GM12891 (cell line): Measurements from ENCODE around the gene SUPT4H1.

Experiments used
- DNase-seq: peaks from one replicate; pipeline ENCODE4 v3.0.0; 2011; ENCODE audit warnings: low spot score; ENCODE audit not compliant: insufficient read length
- FAIRE-seq: peaks from 2 replicates; lab custom pipeline; 2011; peaks lifted over from hg19 to GRCh38; lab: Jason Lieb, UNC
- PAX5 ChIP-seq: IDR thresholded peaks from 2 replicates; pipeline ENCODE4 v1.6.1; 2011; ENCODE audit warnings: low read length, moderate library complexity, mild to moderate bottlenecking; ENCODE audit not compliant: insufficient read depth, severe bottlenecking
- POLR2A ChIP-seq: IDR thresholded peaks from 2 replicates; pipeline ENCODE4 v1.6.1; 2011; ENCODE audit warnings: low read depth, low read length, control low read depth
- POLR2AphosphoS5 ChIP-seq: IDR thresholded peaks from 2 replicates; pipeline ENCODE4 v1.6.1; 2011; ENCODE audit warnings: low read depth, low read length, control low read depth
- POU2F2 ChIP-seq: IDR thresholded peaks from 2 replicates; pipeline ENCODE4 v1.6.1; 2011; ENCODE audit warnings: low read depth, mild to moderate bottlenecking, control low read depth, low read length, moderate library complexity
- SPI1 ChIP-seq: IDR thresholded peaks from 2 replicates; pipeline ENCODE4 v1.6.1; 2011; ENCODE audit warnings: low read depth, low read length, control low read depth
- TAF1 ChIP-seq: IDR thresholded peaks from 2 replicates; pipeline ENCODE4 v1.6.1; 2011; ENCODE audit warnings: low read depth, low read length, control low read depth

The SUPT4H1 gene

DNA sequence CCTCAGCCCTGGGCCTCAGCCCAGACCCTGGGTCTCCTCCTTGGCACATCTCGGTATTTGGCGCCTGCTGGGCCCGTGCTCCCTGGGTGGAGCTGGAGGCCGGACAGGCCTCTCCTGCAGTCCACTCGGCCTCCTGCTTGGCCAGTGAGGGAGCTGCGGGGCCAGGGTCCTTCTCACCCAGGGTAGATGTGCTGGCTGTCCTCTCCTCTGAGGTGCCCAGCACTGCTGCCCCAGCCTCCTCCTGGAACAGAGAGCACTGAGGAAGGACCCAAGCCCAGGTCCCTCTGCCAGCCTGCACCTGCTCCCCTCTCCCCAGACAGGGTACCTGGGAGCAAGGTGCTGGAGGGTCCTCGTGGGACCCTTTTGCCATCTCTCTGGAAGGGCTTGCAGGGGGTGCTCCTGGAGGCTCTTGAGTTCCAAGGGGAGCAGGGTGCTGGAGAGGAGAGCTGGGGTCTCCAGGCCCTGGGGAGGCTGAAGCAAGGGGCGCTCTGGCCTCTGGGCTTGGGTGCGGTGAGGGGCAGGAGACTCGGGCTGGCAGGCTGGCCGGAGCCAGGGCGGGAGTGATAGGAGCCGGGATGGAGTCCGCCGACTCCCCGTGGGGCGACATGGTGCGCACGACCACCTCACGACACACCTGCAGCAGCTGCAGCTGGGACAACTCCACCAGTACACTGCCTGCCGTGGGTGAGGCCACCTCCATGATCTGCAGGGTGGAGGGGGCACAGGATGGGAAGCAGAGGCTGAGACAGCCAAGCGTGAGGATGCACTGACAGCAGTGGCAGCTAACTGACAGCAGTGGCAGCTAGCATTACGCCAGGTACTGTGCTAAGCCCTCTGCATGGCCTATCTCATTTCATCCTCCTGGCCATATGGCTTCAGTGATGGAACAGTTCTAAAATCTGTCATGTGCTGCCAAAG, 41.2 kb downstream of the SUPT4H1 start:
- TF ChIP-seq POLR2A = no peak
- no peak for TF ChIP-seq POU2F2
- no peak for TF ChIP-seq POLR2AphosphoS5
- no peak for TF ChIP-seq TAF1
- no peak for TF ChIP-seq PAX5
- FAIRE-seq = no peak
- peak; percentile 14 for DNase-seq

DNA sequence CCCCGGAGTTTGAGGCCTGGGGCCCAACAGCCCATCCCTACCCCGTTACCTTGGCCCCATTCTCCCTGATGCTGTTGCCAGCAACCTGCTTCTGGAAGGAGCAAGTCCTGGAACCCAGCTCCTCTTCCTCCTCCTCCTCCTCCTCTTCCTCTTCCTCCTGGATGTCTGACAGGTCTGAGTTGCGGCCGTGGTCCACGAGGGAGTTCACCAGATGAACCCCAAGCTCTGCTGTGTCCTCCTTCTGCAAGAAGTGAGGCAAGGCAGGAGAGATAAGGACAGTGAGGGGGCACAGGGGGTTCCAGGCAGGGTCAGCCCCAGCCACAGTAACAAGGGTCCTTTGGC, 42.1 kb downstream of the SUPT4H1 start:
- TF ChIP-seq PAX5 (no peak), TAF1 (no peak), POU2F2 (no peak), POLR2AphosphoS5 (no peak), SPI1 (no peak), POLR2A (no peak)
- DNase-seq = no peak
- no peak for FAIRE-seq

DNA sequence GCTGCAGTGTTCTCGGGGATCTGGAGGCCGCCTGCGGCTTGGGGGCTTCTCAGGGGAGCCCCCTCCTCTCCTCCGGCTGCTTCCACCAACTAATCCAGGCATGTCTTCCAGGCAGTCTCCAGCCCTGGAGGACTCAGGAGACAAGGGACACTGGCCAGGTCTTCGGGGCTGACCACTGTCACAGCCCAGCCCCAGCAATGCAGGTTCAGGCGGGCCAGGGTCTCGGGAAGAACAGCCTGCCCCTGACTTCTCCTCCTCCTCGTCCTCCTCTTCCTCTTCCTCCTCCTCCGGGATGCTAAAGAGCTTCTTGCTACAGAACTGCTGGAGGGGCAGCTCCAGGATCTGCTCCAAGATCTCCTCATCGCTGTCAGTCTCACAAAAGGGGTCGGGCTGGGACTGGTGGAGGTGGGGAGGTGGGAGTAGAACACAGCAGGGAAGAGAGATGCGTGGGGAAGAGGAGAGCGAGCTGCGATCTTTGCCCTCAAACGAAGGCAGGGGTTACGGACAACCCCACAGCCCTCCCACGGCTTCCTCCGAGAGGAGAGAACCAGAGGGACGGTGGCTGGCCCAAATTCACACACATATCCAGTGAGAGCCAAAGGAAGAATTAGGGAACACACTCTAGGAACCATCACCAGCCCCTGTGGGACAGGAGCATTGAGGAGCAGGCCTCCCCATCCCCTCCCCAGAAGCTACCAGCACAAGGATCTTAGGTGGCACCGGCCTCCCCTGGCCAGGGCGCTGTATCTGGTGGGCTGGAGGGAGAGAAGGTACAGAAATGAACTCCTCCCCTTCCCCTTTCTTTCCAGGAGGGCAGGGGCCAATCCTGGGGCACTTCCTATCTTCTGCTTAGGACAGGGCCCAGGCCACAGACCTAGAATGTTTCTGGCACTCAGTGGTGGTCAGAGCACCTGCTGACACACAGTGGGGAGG, 42.8 kb downstream of the SUPT4H1 start:
- peak; percentile 5 for DNase-seq
- FAIRE-seq = no peak
- TF ChIP-seq POLR2AphosphoS5 (no peak), SPI1 (no peak)

DNA sequence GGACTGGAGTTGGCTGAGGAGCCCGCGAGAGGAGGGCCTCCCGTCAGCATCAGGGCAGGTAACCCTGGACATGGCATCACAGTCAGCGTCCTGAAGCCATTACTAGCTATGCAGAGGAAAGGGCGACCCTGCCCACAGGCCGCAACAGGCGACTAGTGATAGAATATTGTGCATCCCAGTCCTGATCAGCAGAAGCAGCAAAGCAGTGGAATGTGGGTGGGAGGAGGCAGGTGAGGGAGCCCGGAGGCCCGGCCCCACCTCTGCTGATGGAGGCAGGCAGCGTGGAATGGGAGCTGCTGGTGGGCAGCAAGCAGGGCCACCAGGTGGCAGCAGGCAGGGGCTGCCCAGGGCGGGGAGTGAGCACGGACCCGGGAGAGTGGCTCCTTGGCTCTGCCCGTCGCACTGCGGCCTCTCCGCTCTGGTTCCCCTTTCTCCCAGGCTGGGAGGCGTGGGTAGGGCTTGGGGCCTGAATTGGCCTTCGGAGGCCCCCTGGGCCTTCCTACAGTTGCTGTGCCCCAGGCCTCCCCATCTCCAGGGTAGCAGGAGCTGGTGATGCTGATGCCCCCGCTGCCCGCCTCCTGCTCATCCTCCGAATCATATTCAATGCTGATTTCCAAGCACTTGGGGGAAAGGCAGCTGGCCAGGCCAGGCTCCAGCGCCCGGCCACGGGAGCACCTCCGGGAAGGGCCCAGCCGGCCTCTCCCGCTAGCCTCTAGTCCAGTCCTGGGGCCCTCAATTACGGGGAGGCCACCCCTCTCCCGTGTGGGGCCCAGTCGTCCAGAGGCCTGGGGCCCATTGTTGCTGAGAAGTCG, 43.6 kb downstream of the SUPT4H1 start:
- FAIRE-seq (no peak), DNase-seq (peak; percentile 17)
- TF ChIP-seq PAX5 (no peak), POLR2AphosphoS5 (no peak), SPI1 (no peak), TAF1 (no peak), POU2F2 (no peak), POLR2A (no peak)

DNA sequence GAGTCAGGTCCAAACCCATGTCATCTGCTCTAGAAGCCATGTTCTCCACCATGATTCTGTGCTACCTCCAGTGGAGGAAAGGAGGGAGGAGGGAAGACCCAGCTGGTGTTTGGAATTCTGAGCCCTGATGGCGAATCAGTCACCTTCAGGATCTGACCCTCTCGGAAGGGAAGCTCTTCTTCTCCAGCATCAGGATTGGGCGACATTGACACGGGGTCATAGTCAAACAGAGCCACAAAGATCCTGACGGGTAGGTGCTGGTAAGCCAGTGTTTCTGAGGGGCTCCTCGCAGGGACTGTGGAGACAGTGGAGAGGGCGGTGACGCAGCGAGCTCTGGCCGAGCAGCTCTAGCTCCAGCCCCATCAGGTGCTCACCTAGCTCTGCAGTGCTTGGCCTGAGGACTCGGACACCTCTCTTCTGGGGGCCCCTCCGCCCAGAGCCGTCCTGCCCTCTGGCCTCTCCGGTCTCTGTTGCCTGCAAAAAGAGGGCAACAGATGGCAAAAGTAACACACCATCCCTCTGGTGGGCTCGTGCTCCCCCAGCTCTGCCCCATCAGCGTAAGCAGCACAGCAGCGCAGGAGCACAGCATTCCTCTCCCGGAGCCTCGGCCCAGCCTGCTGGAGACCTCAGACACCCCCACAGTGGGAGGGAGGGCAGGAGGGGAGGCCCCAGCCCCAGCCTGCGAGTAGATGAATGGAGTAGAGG, 44.4 kb downstream of the SUPT4H1 start:
- DNase-seq (no peak), FAIRE-seq (no peak)
- no peak for TF ChIP-seq POLR2A
- TF ChIP-seq PAX5 = no peak

DNA sequence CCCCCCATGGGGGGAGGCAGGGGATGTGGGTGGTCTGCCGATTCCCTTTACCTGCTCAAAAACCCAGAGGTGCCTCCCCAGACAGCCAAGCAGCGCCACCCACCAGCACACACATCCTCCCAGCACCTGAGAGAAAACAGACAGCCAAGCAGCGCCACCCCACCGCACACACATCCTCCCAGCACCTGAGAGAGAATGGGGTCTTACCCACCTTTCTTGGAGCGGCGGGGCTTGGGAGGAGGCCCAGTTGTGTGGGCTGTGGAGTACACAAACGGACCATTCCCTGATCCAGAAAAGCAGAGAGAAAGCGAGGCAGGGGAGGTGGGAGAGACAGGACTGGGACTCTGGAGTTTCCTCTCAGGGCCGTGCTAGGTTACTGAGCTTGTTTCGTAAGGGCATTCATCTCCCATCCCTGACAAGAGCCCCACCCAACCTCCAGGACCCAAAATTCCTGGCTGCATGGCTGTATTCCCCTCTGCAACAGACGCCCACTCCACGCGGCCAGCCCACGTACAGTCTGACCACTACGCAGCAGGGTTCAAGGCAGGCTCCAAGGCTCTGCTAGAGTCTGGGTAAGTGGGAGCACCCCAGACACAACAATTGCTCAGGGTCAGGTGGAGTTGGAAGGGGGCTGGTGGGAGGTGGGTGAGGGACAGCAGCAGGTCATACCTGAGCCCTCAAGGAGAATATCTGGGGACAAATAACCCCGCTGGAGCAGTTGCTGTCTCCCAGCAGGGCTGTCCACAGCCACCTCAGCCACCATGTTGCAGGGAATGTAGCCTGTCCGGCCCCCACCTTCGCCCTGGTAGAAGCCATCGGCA, 45.7 kb downstream of the SUPT4H1 start:
- no peak for DNase-seq
- FAIRE-seq = no peak
- no peak for TF ChIP-seq POLR2AphosphoS5
- TF ChIP-seq POU2F2 = no peak
- no peak for TF ChIP-seq PAX5
- TF ChIP-seq SPI1 = no peak
- no peak for TF ChIP-seq POLR2A
- TF ChIP-seq TAF1 = no peak

DNA sequence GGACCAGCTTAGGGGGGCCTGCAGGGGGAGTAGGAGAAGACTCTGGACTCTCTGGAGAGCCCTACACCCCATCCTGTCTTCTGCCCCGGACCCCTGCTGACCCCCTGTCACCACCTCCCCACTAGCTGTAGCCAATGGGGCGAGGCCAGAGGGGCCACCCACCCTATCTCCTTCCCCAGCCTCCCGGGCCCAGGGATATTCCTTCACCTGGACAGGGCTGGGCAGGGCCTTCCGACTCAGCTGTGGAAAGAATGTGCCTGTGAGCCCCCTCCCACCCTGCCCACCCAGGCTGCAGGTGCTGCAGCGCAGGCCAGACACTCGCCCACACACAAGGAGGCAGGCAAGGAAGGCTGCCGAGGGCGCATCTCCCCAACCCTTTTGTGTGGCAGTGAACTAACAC, 46.4 kb downstream of the SUPT4H1 start:
- peak; percentile 13 for DNase-seq
- no peak for TF ChIP-seq POLR2AphosphoS5
- no peak for TF ChIP-seq PAX5
- TF ChIP-seq TAF1 = no peak
- no peak for FAIRE-seq

DNA sequence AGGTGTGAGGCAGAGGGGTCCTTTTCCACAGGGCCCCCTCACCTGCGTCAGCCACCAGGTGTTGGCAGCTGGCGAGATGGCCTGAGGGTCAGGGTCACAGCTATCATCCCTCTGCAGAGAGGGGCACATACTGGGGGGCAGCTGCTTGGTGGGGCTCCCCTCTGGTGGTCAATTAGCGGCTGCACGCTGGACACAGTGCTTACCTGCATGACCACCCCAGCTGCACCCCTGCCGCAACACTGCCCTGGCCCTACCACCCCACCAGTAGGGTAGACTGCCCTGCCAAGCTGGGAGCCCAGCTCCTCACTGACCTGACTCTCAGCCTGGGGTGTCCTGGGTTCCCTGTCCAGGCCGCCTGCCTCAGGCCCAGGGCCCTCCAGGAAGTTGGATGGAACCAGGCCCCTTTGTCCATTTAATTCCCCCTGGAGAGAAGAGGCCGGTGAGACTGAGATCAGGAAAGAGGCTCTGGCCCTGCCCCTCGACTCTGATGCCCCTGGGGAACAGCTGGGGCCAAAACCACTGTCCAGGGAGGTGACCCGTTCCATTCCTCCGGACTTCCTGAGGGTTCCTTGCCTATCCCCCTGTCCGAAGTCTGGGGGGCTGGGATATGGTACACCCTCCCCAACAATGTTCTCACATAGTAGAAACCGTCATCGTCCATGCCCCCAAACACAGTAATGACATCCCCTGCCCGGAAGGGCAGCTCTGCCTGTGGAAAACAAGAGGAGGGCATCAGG, 47.1 kb downstream of the SUPT4H1 start:
- FAIRE-seq (no peak), DNase-seq (peak; percentile 15)
- TF ChIP-seq TAF1 = no peak
- no peak for TF ChIP-seq POU2F2
- no peak for TF ChIP-seq POLR2A
- TF ChIP-seq SPI1 = no peak
- TF ChIP-seq PAX5 = no peak
- TF ChIP-seq POLR2AphosphoS5 = no peak
